ENCODE data around the gene TSPAN19.

The TSPAN19 gene

GRCh38 chr12:84986117-84986516, 50.0 kb downstream of the TSPAN19 start:
- TF ChIP-seq, protein P1, sequence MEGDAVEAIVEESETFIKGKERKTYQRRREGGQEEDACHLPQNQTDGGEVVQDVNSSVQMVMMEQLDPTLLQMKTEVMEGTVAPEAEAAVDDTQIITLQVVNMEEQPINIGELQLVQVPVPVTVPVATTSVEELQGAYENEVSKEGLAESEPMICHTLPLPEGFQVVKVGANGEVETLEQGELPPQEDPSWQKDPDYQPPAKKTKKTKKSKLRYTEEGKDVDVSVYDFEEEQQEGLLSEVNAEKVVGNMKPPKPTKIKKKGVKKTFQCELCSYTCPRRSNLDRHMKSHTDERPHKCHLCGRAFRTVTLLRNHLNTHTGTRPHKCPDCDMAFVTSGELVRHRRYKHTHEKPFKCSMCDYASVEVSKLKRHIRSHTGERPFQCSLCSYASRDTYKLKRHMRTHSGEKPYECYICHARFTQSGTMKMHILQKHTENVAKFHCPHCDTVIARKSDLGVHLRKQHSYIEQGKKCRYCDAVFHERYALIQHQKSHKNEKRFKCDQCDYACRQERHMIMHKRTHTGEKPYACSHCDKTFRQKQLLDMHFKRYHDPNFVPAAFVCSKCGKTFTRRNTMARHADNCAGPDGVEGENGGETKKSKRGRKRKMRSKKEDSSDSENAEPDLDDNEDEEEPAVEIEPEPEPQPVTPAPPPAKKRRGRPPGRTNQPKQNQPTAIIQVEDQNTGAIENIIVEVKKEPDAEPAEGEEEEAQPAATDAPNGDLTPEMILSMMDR (IDR thresholded peaks at IDR 0.05; ENCODE audit: low read depth, low read length, missing control alignments): no peak

GRCh38 chr12:84983289-84983688, 52.8 kb downstream of the TSPAN19 start:
- TF ChIP-seq, protein P1 (IDR thresholded peaks at IDR 0.05; ENCODE audit: low read depth, low read length, missing control alignments): no peak
- H3K27me3 ChIP-seq (replicated peaks): no peaks in the 10 kb centered on the region
- in situ Hi-C loops (cut with HindIII; ENCODE audit: low pct_ligation_motif_present, low sequenced_read_pairs): no loop called here

More at GRCh38 chr12:84986117-84986516, 50.0 kb downstream of the TSPAN19 start:
- no peaks in the 10 kb centered on the region for H3K27me3 ChIP-seq (replicated peaks)
- H3K36me3 ChIP-seq (replicated peaks): no peaks in the 10 kb centered on the region
- H3K4me3 ChIP-seq (ENCODE audit: low read depth, low read length): no peak overlapping the region
- in situ Hi-C loops (cut with HindIII; ENCODE audit: low pct_ligation_motif_present, low sequenced_read_pairs): no loop called here
- DNase-seq: no peak
- no peak overlapping the region for H3K27ac ChIP-seq

GRCh38 chr12:84982888-84983287, 53.2 kb downstream of the TSPAN19 start:
- Histone ChIP-seq H3K36me3 (replicated peaks) (no peaks in the 10 kb centered on the region), H3K27ac (no peak overlapping the region), H3K27me3 (replicated peaks) (no peaks in the 10 kb centered on the region), H3K4me3 (ENCODE audit: low read depth, low read length) (no peak overlapping the region)
- DNase-seq: no peak
- in situ Hi-C loops (cut with HindIII; ENCODE audit: low pct_ligation_motif_present, low sequenced_read_pairs): no loop called here
- TF ChIP-seq, protein P1 (IDR thresholded peaks at IDR 0.05; ENCODE audit: low read depth, low read length, missing control alignments): no peak

More at GRCh38 chr12:84983289-84983688, 52.8 kb downstream of the TSPAN19 start:
- H3K27ac ChIP-seq: no peak overlapping the region
- H3K4me3 ChIP-seq (ENCODE audit: low read depth, low read length): no peak overlapping the region
- DNase-seq: no peak
- no peaks in the 10 kb centered on the region for H3K36me3 ChIP-seq (replicated peaks)

GRCh38 chr12:84978921-84979320, 57.2 kb downstream of the TSPAN19 start:
- TF ChIP-seq, protein P1 (IDR thresholded peaks at IDR 0.05; ENCODE audit: low read depth, low read length, missing control alignments): no peak
- no peak for DNase-seq
- no peak overlapping the region for H3K4me3 ChIP-seq (ENCODE audit: low read depth, low read length)
- no peaks in the 10 kb centered on the region for H3K27me3 ChIP-seq (replicated peaks)
- in situ Hi-C loops (cut with HindIII; ENCODE audit: low pct_ligation_motif_present, low sequenced_read_pairs): no loop called here
- H3K36me3 ChIP-seq (replicated peaks): no peaks in the 10 kb centered on the region
- H3K27ac ChIP-seq: no peak overlapping the region

DNA sequence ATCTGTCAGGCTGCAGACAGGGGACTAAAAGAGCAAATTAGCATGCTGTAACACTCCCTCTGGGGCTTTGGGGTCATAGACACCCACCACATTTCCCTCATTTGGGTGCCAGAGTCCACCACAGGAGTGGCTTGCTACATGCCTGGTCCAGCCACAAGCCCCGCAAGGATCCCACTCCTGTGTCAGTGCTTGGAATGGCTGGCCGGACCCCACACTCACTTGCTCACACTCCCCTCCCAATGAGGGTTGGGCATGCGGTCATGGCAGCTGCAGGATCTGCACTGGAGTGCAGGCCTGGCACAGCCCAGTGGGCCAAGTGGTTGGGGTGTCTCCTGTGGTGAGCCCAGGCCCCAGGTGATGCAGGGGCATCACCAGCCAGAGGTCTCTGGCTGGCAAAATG, 59.9 kb downstream of the TSPAN19 start:
- TF ChIP-seq, protein P1 (IDR thresholded peaks at IDR 0.05; ENCODE audit: low read depth, low read length, missing control alignments): no peak
- no peak overlapping the region for H3K27ac ChIP-seq
- in situ Hi-C loops (cut with HindIII; ENCODE audit: low pct_ligation_motif_present, low sequenced_read_pairs): no loop called here
- no peaks in the 10 kb centered on the region for H3K36me3 ChIP-seq (replicated peaks)
- no peaks in the 10 kb centered on the region for H3K27me3 ChIP-seq (replicated peaks)
- no peak overlapping the region for H3K4me3 ChIP-seq (ENCODE audit: low read depth, low read length)
- DNase-seq: no peak

- in situ Hi-C loops (cut with HindIII; ENCODE audit: low pct_ligation_motif_present, low sequenced_read_pairs): no loop called here
- Histone ChIP-seq H3K27me3 (replicated peaks) (no peaks in the 10 kb centered on the region), H3K4me3 (ENCODE audit: low read depth, low read length) (no peak overlapping the region), H3K27ac (no peak overlapping the region), H3K36me3 (replicated peaks) (no peaks in the 10 kb centered on the region)
- no peak for DNase-seq
- TF ChIP-seq, protein P1 (IDR thresholded peaks at IDR 0.05; ENCODE audit: low read depth, low read length, missing control alignments): no peak
These were observed 61.8 kb downstream of the TSPAN19 start for GRCh38 chr12:84974155-84974815.

All from brain microvascular endothelial cell (primary cell).